GM04503 (cell line): ENCODE results near the gene AKT1.
A peak's percentile ranks its signal among the peaks of the same experiment; 100 is the strongest.
"Not testable (repeated sequence)": the region's sequence is repeated elsewhere in the genome, so short reads cannot be mapped to it uniquely, and the experiment has no call there.

ENCODE experiments used
- DNase-seq: peaks from one replicate; pipeline ENCODE4 v3.0.0-alpha.2; 2012; ENCODE audit warnings: low read depth

Gene AKT1

DNA sequence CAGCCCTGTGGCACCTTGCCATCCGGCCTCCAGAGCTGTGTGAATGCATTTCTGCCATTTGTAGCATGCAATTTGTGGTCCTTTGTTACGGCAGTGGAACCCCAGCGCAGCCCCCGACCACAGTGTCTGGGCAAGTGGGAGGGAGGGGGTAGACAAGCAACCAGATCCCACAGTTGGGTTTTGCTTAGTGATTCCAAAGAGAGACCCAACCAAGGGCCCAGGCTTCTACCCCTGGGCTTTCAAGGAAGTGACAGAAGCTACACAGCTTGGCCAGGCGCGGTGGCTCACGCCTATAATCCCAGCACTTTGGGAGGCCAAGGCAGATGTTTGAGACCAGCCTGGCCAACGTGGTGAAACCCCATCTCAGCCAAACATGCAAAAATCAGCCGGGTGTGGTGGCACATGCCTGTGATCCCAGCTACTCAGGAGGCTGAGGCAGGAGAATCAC, 23.2 kb upstream of the AKT1 start:
- DNase-seq = no peak

DNA sequence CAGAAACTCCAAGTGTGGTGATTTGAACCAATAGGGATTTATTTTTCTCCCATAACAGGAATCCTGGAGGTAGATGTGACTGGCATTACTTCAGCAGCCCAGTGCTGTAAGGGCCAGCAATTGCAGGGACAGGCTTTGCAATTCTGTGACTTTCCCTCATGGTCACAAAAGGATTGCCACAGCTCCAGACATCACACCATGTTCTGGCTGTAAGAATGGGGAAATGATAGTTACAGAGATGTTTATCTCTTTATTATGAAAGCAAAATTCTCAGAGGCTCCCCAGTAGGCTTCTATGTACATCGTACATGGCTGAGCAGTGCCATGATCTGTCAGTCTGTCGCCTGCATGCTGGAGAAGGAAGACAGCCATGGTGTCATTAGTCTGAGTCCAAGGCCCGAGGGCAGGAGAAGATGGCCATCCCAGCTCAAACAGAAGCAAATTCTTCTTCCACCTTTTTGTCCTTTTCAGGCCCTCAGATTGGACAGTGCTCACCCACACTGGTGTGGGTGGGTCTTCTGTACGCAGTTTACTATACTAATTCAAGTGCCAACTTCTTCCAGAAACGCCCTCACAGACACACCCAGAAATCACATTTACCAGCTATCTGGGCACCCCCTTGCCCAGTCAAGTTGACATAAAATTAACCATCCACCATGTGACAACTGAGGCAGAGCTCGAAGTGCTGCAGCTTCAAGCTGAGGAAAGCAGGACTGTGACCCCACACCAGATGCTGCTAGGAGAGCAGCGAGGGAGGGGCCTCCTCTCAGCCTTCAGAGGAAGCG, 22.6 kb upstream of the AKT1 start:
- DNase-seq = no peak

DNA sequence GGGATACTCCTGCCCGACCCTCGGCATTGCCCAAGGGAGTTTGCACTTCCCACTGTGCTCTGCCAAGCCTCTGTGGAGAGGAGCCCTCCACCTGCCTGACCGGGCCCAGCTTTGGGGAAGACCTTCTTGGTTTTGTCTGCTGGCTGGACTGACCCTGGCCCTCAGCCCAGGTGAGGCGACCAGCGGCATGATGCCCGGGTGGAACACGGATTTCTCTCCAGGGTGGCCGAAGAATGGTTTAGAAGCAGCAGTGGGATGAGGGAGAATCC, 21.0 kb upstream of the AKT1 start:
- DNase-seq = no peak

DNA sequence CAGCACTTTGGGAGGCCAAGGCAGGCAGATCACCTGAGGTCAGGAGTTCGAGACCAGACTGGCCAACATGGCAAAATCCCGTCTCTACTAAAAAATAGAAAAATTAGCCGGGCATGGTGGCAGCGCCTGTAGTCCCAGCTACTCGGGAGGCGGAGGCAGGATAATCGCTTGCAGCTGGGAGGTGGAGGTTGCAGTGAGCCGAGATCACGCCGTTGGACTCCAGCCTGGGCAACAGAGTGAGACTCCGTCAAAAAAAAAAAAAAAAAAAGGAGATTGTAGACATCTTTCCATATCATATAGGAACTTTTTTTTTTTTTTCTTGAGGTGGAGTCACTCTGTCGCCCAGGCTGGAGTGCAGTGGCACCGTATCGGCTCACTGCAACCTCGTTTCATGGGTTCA, 19.2 kb upstream of the AKT1 start:
- not testable (repeated sequence) for DNase-seq

DNA sequence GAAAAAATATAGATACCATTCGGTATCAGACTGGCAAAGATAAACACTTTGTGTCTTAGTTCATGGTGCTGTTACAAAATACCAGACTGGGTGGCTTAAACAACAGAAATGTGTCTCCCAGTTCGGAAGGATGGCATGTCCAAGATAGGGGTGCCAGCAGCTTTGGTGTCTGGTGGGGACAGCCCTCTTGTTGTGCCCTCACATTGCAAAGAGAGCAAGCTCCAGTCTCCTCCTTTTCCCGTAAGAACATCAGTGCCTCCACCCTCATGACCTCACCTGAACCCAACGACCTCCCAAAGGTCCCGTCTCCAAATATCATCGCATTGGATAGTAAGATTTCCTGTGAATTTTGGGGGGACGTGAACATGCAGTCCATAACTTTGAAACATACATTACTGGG, 17.7 kb upstream of the AKT1 start:
- no peak for DNase-seq

DNA sequence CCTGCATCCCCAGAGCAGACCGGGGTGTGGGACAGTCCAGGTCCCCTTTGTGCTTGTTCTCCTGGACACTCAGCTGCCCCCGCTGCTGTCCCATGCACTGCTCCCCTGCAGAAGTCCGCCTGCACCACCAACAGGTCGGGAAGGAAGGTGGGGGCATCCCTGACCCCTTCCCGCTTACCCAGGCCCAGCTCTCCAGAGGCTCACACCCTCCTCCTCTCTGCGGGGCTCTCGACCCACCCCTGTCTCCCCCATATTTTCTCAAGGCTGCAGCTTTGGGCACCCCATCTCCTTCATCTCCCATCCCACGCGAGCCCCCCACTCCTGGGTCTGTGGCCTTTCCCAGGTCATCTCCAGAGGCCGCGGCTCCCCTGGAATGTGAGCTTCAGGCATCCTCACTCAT, 14.8 kb upstream of the AKT1 start:
- DNase-seq = no peak

DNA sequence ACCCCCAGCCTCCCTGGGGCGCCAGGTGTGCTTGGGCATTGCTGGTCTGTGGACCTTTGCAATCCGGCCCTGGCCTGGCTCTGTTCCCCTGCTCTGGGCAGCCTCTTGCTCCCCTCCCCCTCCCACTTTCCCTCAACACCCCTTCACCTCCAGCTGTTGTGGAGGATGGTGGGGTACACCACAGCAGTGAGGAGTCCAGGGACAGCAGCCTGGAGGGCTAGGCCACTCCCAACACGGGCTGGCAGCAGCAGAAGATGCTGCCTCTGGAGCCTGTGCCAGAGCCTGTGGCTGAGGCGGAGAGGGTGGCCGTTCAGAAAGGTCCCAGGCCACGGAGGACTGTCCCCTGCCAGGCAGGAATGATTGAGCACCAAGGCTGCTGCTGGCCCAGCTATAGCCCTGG, 12.9 kb upstream of the AKT1 start:
- no peak for DNase-seq

DNA sequence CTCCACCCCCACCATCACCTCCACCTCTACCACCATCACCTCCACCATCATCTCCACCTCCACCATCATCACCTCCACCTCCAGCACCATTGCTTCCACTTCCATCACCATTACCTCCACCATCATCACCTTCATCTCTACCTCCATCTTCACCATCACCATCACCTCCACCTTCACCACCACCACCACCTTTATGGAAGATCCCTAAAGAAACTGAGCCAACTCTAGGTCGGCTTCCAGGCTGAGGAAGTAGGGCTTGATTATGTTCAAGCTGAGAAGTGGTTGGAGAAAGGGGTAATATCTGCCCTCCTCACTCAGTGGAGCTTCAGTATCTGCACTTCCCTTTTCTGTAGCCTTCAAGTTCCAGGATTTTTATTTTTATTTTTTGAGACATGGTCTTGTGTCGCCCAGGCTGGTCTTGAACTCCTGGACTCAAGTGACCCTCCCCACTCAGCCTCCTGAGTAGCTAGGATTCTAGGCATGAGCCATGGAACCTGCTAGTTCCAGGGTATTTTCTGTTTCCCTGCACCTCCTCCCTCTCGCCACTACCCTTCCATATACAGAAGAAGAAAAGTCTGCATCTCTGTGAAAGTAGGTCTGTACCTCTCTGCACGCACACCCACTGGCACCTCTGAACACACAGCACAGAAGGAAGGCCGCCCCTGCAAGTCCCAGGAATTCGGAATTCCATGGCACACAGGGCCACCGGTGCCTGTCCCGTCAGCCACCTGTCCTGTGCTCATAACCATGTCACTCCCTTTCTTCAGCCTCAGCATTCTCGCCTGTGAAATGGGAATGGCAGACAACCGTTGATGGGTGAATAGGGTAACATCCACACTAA, 11.3 kb upstream of the AKT1 start:
- DNase-seq = no peak

DNA sequence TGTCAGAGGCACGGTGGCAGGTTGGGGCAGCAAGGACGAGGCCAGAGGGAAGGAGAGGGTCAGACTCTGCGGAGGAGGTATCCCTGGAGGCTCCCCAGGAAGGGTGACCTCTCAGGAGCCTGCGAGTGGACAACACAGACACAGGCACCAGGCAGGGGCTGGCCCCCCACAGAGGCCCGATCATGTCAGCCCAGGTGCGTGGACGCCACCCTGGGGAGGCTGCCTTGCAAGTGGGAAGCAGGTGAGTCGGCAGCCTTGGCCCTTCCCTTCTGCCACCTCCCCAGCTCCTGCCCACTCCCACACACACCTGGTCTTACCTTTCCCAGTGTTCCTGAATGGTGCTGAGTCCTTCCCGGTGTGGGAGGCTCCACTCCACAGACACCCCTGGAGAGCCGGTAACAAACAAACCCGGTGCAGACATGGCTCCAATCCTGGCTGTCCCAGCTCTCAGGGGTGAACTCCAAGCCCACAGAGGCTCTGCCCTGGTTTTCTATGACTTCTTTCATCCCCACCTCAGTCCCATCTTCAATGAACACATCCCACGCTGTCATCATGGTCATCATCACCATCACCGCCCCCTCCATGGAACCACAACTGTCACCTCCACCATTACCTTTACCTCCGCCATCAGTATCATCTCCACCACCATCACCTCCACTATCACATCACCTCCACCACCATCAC, 10.5 kb upstream of the AKT1 start:
- DNase-seq = no peak

DNA sequence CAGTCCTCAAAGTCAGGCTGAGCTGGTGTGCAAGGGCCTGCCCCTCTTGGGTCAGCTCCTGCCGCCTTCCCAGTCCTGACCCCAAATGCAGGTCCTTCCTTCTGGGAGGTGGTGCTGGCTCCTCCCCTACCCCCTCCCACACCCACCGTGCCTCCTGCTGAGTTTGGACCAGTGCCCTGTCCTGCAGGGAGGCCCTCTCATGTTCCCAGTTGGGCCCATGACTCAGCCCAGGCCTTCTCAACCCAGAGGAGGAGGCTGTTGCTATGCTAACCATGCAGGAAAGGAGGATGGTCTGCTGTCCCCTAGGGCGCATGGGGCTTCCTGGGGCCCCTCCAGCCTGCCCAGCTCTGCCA, 9.8 kb upstream of the AKT1 start:
- DNase-seq = peak; percentile 44

DNA sequence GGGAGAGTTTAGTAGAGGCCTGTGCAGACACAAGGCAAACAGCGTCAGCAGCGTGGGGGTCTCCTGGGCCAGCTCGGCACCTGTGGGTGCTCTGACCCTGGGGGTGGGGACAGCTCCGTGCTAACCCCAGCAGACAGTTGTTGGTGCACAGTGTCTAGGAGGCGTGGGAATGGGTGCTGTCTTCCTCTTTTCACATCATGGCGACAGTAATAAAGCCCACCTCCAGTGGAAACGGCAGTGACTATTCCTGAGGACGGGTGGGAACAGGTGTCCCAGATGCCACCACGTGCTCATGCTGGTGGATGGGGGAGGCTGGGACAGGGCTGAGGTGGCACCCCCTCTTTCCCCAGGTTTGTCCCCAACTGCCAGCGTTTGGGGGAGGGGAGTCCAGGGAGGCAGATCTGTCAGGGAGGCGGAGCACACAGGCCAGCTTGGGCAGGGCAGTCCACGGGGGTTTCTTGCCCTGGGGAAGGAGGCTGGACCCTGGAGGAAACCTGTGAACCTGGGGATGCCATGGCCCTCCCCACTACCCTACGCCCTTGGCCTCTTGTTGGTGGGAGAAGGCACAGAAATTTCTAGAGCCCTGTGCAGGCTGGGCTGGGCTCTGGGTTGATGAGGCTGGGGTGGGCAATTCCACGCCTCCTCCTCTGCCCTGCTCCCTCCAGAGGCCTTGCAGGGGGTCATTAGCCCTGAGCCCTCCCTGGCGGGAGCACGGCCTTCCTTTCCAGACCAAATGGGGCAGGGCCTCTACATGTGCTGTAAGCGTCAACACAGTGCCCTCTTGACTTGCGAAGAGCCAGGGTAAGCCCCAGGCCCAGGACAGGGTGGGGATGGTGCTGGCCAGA, 9.2 kb upstream of the AKT1 start:
- no peak for DNase-seq

DNA sequence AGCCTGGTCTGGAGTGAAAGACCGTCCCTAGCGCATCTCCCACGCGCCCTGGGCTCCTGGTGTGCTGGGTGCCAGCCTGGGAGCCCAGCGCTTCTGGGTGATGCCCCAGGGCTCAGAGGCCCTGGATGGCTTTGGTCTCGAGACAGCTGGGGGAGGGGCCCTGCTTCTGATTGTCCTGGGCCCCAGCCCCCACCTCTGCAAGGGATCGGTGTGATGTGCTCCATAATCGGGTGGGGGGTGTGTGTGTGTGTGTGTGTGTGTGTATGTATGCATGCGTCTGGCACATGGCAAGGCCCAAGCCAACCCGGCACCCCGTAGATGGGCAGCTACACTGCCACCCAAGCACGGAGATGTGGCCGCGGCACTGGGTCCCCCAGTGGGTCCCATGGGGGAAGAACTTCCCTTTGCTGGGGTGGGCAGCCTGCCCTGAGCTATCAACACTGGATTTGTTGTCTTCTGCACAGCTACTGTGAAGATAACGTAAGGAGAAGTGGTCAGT, 8.4 kb upstream of the AKT1 start:
- no peak for DNase-seq

DNA sequence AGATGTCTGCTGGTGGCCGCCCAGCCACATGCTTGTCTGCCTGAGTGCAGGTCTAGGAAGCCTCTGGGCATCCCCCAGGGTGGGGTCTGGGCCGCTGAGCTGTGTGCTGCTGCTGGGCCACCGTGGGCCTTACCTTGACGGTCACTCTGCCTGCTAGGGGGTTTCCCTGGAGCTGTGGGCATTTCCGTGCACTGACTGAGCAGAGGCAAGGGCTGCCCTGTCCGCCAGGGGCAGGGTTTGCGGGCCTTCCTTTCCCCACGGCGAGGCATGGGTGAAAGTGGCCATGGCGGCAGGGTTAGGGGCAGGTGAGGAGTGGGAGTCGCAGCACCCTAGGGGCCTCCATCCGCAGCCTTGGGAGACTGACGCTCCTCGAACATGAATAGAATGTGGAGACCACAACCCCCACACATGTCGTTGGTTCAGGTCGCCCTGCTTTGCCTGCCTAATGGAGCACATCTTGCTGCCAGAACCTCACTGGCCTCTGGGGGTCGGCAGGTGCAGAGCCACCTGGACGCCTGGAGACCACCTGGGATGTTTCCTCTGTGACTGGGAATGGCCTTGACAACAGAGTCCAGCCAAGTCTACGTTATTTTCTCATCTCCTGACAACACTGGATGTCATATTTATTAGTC, 7.8 kb upstream of the AKT1 start:
- DNase-seq = no peak

DNA sequence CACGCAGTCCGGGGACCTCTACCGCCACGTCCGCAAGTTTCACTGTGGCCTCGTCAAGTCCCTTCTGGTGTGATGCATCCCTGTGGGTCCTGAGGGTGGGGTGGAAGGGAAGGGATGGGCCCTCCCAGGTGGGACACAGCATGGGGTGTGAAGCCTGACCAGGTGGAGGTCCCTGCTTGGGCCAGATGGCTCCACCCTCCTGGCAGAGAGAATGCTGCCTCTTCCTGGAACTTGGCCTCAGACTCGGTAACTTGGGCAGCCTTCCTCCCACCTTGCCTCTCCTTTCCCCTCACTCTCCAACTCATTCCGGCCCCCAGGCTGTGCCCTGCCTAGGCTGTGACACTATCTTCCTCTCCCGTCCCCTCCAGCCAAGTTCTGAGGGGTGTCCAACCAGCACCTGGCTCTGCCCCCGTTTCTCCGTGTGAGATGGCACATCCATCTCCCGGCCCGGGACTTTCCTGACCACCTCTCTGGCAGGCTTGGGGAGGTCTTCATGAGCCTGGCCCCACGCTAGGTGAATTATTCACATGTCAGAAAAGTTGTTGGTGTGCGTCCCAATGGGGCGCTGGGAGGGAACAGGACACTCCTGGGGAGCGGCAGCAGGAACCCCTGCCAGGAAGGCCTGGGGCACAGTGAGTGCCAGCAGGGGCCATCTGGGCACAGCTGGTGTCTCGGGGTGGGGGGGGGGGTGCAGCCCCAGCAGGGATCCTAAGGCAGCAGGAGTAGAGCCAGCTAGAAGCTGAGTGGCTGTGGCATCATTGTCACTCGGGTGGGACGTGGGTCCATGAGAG, 7.0 kb upstream of the AKT1 start:
- no peak for DNase-seq

DNA sequence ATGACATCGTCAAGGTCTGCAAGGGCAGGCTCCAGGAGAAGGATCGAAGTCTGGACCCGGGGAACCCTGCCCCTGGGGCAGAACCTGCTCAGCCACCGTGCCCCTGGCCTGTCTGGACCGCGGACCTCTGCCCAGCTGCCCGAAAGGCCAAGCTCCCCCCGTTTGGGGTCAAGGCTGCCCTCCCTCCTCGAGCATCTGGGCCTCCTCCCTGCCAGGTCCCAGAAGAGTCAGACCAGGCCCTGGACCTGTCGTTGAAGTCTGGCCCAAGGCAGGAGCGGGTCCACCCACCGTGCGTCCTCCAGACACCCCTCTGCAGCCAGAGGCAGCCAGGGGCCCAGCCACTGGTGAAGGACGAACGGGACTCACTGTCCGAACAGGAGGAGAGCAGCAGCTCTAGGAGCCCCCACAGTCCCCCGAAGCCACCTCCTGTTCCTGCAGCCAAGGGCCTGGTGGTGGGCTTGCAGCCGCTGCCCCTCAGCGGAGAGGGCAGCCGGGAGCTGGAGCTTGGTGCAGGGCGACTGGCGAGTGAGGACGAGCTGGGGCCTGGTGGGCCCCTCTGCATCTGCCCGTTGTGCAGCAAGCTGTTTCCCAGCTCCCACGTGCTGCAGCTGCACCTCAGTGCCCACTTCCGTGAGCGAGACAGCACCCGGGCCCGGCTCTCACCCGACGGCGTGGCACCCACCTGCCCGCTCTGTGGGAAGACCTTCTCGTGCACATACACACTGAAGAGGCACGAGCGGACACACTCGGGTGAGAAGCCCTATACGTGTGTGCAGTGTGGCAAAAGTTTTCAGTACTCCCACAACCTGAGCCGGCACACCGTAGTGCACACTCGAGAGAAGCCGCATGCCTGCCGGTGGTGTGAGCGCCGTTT, 6.2 kb upstream of the AKT1 start:
- DNase-seq = no peak

DNA sequence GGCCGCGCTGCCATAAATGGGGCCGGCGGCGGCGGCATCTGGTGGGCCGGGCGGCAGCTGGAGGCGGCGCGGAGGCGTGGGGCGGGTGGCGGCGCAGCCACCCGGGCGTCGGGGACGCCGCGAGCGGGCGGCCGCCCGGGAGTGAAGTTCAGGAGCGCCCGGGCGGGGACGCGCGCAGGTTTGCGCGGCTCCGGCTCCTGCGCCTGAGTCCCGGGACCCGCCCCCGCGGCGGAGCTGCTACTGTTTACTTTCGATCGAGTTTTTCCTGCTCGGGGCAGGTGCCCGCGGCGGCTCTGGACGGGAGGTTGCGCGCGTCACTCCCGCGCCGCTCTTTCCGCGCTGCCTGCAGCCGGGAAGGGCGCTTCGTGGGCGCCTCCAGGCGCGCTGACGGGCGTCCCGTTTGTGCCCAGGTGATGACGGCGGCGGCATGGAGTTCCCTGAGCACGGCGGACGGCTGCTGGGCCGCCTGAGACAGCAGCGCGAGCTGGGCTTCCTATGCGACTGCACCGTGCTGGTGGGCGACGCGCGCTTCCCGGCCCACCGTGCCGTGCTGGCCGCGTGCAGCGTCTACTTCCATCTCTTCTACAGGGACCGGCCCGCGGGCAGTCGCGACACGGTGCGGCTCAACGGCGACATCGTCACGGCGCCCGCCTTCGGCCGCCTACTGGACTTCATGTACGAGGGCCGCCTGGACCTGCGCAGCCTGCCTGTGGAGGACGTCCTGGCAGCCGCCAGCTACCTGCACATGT, 5.4 kb upstream of the AKT1 start, which contains the start of gene ZBTB42:
TSS of gene ZBTB42 (plus strand) at position 331 of the 749 bp plus-strand sequence. CDS start at position 428, 97 bp downstream.
- DNase-seq = no peak

DNA sequence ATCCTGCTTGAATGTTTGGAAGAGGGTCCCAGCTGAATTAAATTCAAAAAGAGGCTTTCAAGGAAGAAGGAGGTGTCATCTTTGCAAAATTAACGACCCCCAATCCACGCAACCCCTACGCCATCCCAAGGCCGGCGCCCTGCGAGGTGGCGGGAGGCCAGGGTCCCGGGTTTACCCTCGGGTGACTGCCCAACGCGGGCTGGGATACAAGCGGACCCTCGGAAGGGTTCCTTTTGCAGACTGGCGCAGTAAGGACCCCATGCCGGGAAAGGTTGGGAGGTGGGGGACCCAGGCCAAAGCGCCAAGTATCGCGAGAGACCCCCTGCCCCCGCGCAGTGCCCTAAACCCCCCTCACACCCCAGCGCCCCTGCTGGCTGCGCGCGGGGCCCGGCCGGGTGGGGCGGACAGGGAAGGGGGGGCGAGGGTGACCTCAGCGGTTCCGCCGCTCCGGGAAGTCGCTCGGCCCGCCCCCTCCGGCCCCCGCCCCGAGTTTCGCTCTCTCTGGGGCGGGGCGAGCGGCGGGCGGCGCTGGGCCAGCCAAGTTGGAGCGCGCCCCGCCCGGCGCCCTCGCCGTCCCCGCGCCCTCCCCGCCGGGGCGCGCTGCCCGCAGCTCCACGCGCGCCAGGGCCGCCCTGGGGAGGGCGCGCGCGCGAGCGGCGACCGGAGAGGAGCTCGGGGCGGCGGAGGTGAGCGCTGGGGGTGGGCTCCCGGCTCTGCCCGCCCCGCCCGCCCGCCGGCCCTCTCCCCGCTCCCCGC, 4.6 kb upstream of the AKT1 start:
- DNase-seq = no peak
